Myocyte (in vitro differentiated cells): ENCODE measurements around the gene RNF149. TPM values are rescaled to one million over a fixed set of nuclear protein-coding genes. Genes with fewer than 3 reads are reported as not detected.

Source experiments
- DNase-seq: peaks from one replicate; pipeline ENCODE4 v3.0.0-alpha.2; 2012; ENCODE audit warnings: low read depth
- microRNA-seq: library from miRNA; unstranded; fragments of <30 nt; microRNA quantifications from one replicate; pipeline ENCODE4, GENCODE V29; 2016
- total RNA-seq: library from RNA; depleted of rRNA; stranded (reverse); fragments of >200 nt; gene quantifications from 2 replicates; pipeline ENCODE4 v1.2.3, GENCODE V29; 2014

Gene RNF149
- total RNA-seq, 1 donor from 2014 or later: 40.8 TPM

- no peak for DNase-seq
Observed at GRCh38 chr2:101232770-101233169, 75.7 kb downstream of the RNF149 start.

- DNase-seq: no peak
Observed at GRCh38 chr2:101231937-101232730, 76.4 kb downstream of the RNF149 start.

- no peak for DNase-seq
Observed at GRCh38 chr2:101231240-101231639, 77.3 kb downstream of the RNF149 start.

- no peak for DNase-seq
Observed at GRCh38 chr2:101230541-101231001, 77.9 kb downstream of the RNF149 start.

Small RNA genes lying within 50 kb of the gene (microRNA-seq; reads per million reads assigned to microRNA genes)
- gene MIR5696: not detected

Other genes starting within 250 kb of the RNF149 start
- gene TBC1D8, start 157.3 kb downstream of the RNF149 start, total RNA-seq: 14.7 and 18.6 TPM in 2 replicates
- gene CNOT11, start 55.8 kb downstream of the RNF149 start, total RNA-seq: 42.9 and 51.2 TPM in 2 replicates
- gene CREG2, start 78.8 kb upstream of the RNF149 start, total RNA-seq: 1.5 and 6.9 TPM in 2 replicates
- 7.1 and 7.6 TPM in 2 replicates for gene RFX8, start 166.4 kb upstream of the RNF149 start, total RNA-seq